CD14-positive monocyte (primary cell): ENCODE measurements around the gene ANKRD52. TPM values are rescaled to one million over a fixed set of nuclear protein-coding genes. Genes with fewer than 3 reads are reported as not detected.

Experiments used
- DNase-seq, 3 donors: peaks; one replicate each; pipeline ENCODE4 v3.0.0-alpha.2; 2011 to 2022
- H2AFZ ChIP-seq: 2 replicates; pipeline ENCODE4 v1.6.0; 2012; ENCODE audit warnings: mild to moderate bottlenecking, low read depth, low read length, inconsistent platforms; ENCODE audit not compliant: insufficient read depth, poor library complexity, severe bottlenecking
- H3K27ac ChIP-seq, 2 donors: 1 replicate in 1 of 2; 2 replicates in 1 of 2; pipeline ENCODE4 v1.5.1; 2012 to 2013; ENCODE audit warnings: low read length in 2 of 2, control low read depth in 1 of 2, inconsistent platforms in 1 of 2, low read depth in 1 of 2, mild to moderate bottlenecking in 1 of 2
- H3K27me3 ChIP-seq, 2 donors: one replicate each; pipeline versions ENCODE4 v1.6.0 to v1.6.1; 2011 to 2013; ENCODE audit warnings: low read length in 2 of 2; ENCODE audit not compliant: control insufficient read depth in 2 of 2, insufficient read depth in 2 of 2
- H3K36me3 ChIP-seq, 2 donors: replicated peaks in 1 of 2; 1 replicate in 1 of 2; 2 replicates in 1 of 2; pipeline versions ENCODE4 v1.5.1 to v1.6.1; 2012 to 2013; ENCODE audit warnings: low read length in 2 of 2, control low read depth in 1 of 2, inconsistent platforms in 1 of 2, mild to moderate bottlenecking in 1 of 2; ENCODE audit not compliant: insufficient read depth in 2 of 2, control insufficient read depth in 1 of 2
- H3K4me1 ChIP-seq, 2 donors: 1 replicate in 1 of 2; 2 replicates in 1 of 2; pipeline versions ENCODE4 v1.5.1 to v1.6.1; 2012 to 2013; ENCODE audit warnings: low read length in 2 of 2, control low read depth in 1 of 2, inconsistent platforms in 1 of 2, mild to moderate bottlenecking in 1 of 2, moderate library complexity in 1 of 2; ENCODE audit not compliant: insufficient read depth in 2 of 2, control insufficient read depth in 1 of 2
- H3K4me2 ChIP-seq: replicated peaks from 2 replicates; pipeline ENCODE3; 2012; ENCODE audit warnings: low read length, moderate library complexity, mild to moderate bottlenecking; ENCODE audit not compliant: poor library complexity, severe bottlenecking; ENCODE audit errors: extremely low read depth
- H3K4me3 ChIP-seq, 3 experiments: fragments of 200-600 bp in 1 of 3; sonication (generic) in 1 of 3; replicated peaks in 1 of 3; 1 replicate in 2 of 3; 2 replicates in 1 of 3; pipeline ENCODE4 v1.5.1; 2011 to 2013; ENCODE audit warnings: low read length in 3 of 3, mild to moderate bottlenecking in 3 of 3, control low read depth in 2 of 3, low read depth in 2 of 3, inconsistent platforms in 1 of 3, moderate library complexity in 1 of 3
- H3K79me2 ChIP-seq: 2 replicates; pipeline ENCODE4 v1.6.0; 2012; ENCODE audit warnings: mild to moderate bottlenecking, control low read depth, inconsistent platforms, low read length, moderate library complexity; ENCODE audit not compliant: insufficient read depth
- H3K9ac ChIP-seq: 2 replicates; pipeline ENCODE4 v1.6.0; 2017; ENCODE audit warnings: low read length, mild to moderate bottlenecking; ENCODE audit not compliant: insufficient read depth, poor library complexity, severe bottlenecking
- H3K9me3 ChIP-seq, 2 donors: replicated peaks in 1 of 2; 1 replicate in 1 of 2; 2 replicates in 1 of 2; pipeline versions ENCODE4 v1.5.1 to v1.6.1; 2012 to 2013; ENCODE audit warnings: low read length in 2 of 2, control low read depth in 1 of 2; ENCODE audit not compliant: control insufficient read depth in 1 of 2, insufficient read depth in 1 of 2
- H4K20me1 ChIP-seq: 2 replicates; pipeline ENCODE4 v1.6.0; 2012; ENCODE audit warnings: mild to moderate bottlenecking, low read length, control low read depth, moderate library complexity; ENCODE audit not compliant: insufficient read depth
- H3K27ac Mint-ChIP-seq, 7 donors: one replicate each; pipeline ENCODE4 v1.8.0; 2020; ENCODE audit warnings: mild to moderate bottlenecking in 7 of 7, mixed read lengths in 7 of 7, moderate library complexity in 6 of 7, inconsistent platforms in 2 of 7
- H3K27me3 Mint-ChIP-seq, 3 donors: one replicate each; pipeline ENCODE4 v1.8.0; 2021 to 2022; ENCODE audit warnings: low read depth in 3 of 3, mild to moderate bottlenecking in 3 of 3, mixed read lengths in 3 of 3, moderate library complexity in 3 of 3, inconsistent platforms in 1 of 3
- H3K36me3 Mint-ChIP-seq, 2 donors: one replicate each; pipeline ENCODE4 v1.8.0; 2020; ENCODE audit warnings: mixed read lengths in 2 of 2, inconsistent platforms in 1 of 2, mild to moderate bottlenecking in 1 of 2
- H3K4me1 Mint-ChIP-seq: one replicate; pipeline ENCODE4 v1.8.0; 2020; ENCODE audit warnings: mild to moderate bottlenecking, mixed read lengths
- H3K4me3 Mint-ChIP-seq, 2 donors: one replicate each; pipeline ENCODE4 v1.8.0; 2020; ENCODE audit warnings: mild to moderate bottlenecking in 2 of 2, mixed read lengths in 2 of 2, moderate library complexity in 1 of 2
- H3K9me3 Mint-ChIP-seq, 7 donors: one replicate each; pipeline ENCODE4 v1.8.0; 2020 to 2022; ENCODE audit warnings: mixed read lengths in 7 of 7, mild to moderate bottlenecking in 6 of 7, moderate library complexity in 6 of 7, inconsistent platforms in 2 of 7
- WGBS: methylation state at CpG from one replicate; pipeline ENCODE4 v1.1.5; 2013; ENCODE audit warnings: missing lambda C conversion rate; ENCODE audit not compliant: insufficient coverage; 5-methylcytosine and 5-hydroxymethylcytosine counted together
- intact Hi-C, 2 donors: fragments of 100-400 bp; cut with micrococcal nuclease; formaldehyde crosslinking; loops; one replicate each; pipeline versions ENCODE4 v1.15.0 to v1.15.1; 2023
- polyA plus RNA-seq, 3 donors: library from polyadenylated mRNA; depleted of rRNA in 1 of 3; unstranded in 2 of 3; stranded (reverse) in 1 of 3; fragments of 300-500 nt in 2 of 3; fragments of >200 nt in 1 of 3; fragmentation: Illumina TruSeq in 2 of 3; gene quantifications; 1 replicate in 2 of 3; 2 replicates in 1 of 3; pipeline ENCODE4 v1.2.3, GENCODE V29; 2012 to 2021
- TF ChIP-seq, protein P1 (sequence below): fragments of 200-600 bp; IDR thresholded peaks from one replicate; pipeline ENCODE4 v1.8.0; 2022; ENCODE audit warnings: antibody characterized with exemption, mild to moderate bottlenecking

Gene ANKRD52
- polyA plus RNA-seq, 3 donors = 1.5 to 12.4 (median 2.4) TPM

DNA sequence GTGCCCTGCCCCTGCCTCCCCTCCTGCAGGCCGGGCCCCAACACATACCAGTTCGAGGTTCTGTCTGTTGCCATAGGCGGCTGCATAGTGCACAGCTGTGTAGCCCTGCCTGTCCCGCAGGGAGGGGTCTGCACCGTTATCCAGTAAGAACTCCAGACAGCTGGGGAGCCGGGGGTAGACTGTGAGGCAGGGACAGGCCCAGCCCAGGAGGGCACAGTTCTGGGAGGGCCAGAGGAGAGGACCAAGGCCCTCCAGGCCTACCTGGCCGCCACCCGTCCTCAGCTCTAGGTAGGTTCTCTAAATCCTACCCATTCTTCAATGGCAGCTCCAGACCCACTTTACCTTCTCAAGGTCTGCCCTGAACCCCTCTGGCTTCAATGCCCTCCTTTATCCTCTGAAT is 9.5 kb downstream of the ANKRD52 start:
- Histone ChIP-seq H3K27me3 (no peaks in the 10 kb centered on the region), H3K36me3 (peaks cover 83 to 86% of the 10 kb centered on the region in 2 donors), H4K20me1 (no peaks in the 10 kb centered on the region), H3K27ac (no peak overlapping the region), H3K9me3 (no peaks in the 10 kb centered on the region), H2AFZ (no peak overlapping the region), H3K9ac (no peak overlapping the region), H3K4me3 (no peak overlapping the region), H3K4me1 (no peaks in the 10 kb centered on the region), H3K4me2 (no peak overlapping the region), H3K79me2 (no peaks in the 10 kb centered on the region)
- DNase-seq = no peak
- Mint-ChIP-seq H3K4me1 (no peaks in the 10 kb centered on the region), H3K27me3 (peaks cover 0 to 3% (median 0%) of the 10 kb centered on the region in 3 donors), H3K36me3 (peaks cover 77 to 92% of the 10 kb centered on the region in 2 donors), H3K9me3 (no peaks in the 10 kb centered on the region), H3K4me3 (no peak overlapping the region), H3K27ac (peak overlapping the region in 2 of 7 donors; percentile 55 to 66)
- WGBS = 92% methylated on average over 8 of the region's 8 CpGs
- intact Hi-C loops = no loop called here
- TF ChIP-seq, protein P1, sequence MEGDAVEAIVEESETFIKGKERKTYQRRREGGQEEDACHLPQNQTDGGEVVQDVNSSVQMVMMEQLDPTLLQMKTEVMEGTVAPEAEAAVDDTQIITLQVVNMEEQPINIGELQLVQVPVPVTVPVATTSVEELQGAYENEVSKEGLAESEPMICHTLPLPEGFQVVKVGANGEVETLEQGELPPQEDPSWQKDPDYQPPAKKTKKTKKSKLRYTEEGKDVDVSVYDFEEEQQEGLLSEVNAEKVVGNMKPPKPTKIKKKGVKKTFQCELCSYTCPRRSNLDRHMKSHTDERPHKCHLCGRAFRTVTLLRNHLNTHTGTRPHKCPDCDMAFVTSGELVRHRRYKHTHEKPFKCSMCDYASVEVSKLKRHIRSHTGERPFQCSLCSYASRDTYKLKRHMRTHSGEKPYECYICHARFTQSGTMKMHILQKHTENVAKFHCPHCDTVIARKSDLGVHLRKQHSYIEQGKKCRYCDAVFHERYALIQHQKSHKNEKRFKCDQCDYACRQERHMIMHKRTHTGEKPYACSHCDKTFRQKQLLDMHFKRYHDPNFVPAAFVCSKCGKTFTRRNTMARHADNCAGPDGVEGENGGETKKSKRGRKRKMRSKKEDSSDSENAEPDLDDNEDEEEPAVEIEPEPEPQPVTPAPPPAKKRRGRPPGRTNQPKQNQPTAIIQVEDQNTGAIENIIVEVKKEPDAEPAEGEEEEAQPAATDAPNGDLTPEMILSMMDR = no peak

DNA sequence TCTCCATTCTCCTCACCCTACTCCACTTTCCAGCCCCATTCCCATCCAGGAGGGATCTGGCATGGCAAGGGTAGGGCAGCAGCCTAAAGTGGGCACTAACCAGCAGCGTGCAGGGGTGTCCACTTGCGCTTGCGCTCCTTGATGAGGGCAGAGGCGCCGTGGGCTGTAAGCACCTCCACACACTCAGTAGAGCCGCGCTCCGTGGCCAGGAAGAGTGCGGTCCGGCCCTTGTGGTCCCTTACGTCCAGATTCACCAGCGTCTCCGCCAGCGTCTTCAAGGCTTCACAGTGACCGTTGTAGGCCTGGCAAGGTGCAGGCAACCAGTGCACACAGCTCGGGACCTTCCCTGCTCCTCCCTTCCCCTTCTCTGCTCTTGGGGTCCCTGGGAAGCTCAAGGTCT is 10.3 kb downstream of the ANKRD52 start:
- Histone ChIP-seq H4K20me1 (no peaks in the 10 kb centered on the region), H2AFZ (no peak overlapping the region), H3K9me3 (no peaks in the 10 kb centered on the region), H3K9ac (no peak overlapping the region), H3K4me3 (no peak overlapping the region), H3K36me3 (peaks cover 83 to 86% of the 10 kb centered on the region in 2 donors), H3K27ac (no peak overlapping the region), H3K4me2 (no peak overlapping the region), H3K27me3 (no peaks in the 10 kb centered on the region), H3K79me2 (no peaks in the 10 kb centered on the region), H3K4me1 (no peaks in the 10 kb centered on the region)
- intact Hi-C loops = no loop called here
- Mint-ChIP-seq H3K4me1 (no peaks in the 10 kb centered on the region), H3K36me3 (peaks cover 76 to 92% of the 10 kb centered on the region in 2 donors), H3K27me3 (peaks cover 0 to 3% (median 0%) of the 10 kb centered on the region in 3 donors), H3K27ac (peak overlapping the region in 1 of 7 donors; percentile 51), H3K4me3 (no peak overlapping the region), H3K9me3 (no peaks in the 10 kb centered on the region)
- DNase-seq = no peak
- 94% methylated on average over 14 of the region's 16 CpGs for WGBS
- TF ChIP-seq, protein P1 = no peak
